ENCODE data around the gene C10orf71. TPM values are rescaled to one million over a fixed set of nuclear protein-coding genes. Genes with fewer than 3 reads are reported as not detected.

Gene C10orf71
- total RNA-seq, 1 experiment from 2014 or later: not detected

GRCh38 chr10:49360271-49361177, 61.6 kb downstream of the C10orf71 start (continued):
- no peak for TF ChIP-seq CTCF (IDR thresholded peaks at IDR 0.05 in 2 of 3, conservative IDR thresholded peaks at IDR 0.05 in 1 of 3; ENCODE audit: borderline replicate concordance in 1 of 3, insufficient read depth in 1 of 3, low read depth in 2 of 3, low read length in 2 of 3)

DNA sequence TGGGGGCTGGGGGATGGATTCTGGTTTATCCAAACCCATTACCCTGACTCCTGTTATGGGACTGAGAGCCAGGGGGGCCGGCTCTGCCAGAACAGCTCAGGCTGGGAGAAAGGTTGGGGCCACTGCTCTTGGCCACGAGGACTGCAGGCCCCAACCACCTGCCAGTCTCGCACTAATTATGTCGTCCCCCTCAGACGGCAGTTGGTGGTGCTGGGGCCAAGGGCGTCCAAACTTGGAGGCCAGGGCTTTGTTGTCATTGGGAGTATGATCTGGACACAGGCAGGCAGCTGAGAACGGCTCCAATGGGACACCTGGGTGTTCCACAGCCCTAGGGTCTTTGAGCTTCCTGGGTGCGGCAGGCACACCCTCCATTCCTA, 62.2 kb downstream of the C10orf71 start:
- ChIA-PET POLR2A (no interaction called here), RAD21 (ENCODE audit: low non-redundant PET in 1 of 2, low total read pairs in 2 of 2, uncharacterized antibody in 2 of 2, unreplicated experiment in 2 of 2) (no interaction called here), CTCF (no interaction called here)
- no peaks in the 10 kb centered on the region for H3K79me2 ChIP-seq (ENCODE audit: insufficient read depth, low read length)
- no peak overlapping the region for H3K4me3 ChIP-seq (replicated peaks in 1 of 2; ENCODE audit: low read depth in 1 of 2, low read length in 2 of 2)
- no peak overlapping the region for H3K4me2 ChIP-seq (ENCODE audit: low read length)
- no peaks in the 10 kb centered on the region for H3K9me2 ChIP-seq (ENCODE audit: insufficient read depth)
- ATAC-seq: no peak
- no peak overlapping the region for H2AFZ ChIP-seq (ENCODE audit: low read depth, low read length, poor library complexity, severe bottlenecking)
- TF ChIP-seq RAD21 (IDR thresholded peaks at IDR 0.05; ENCODE audit: low read depth): no peak
- no peak for TF ChIP-seq TCF7L2 (IDR thresholded peaks at IDR 0.05; ENCODE audit: borderline replicate concordance, extremely low read depth, insufficient read depth, insufficient read length)
- no peak for TF ChIP-seq ZNF274 (IDR thresholded peaks at IDR 0.05; ENCODE audit: low read depth, low read length)
- no peak for TF ChIP-seq POLR2A (IDR thresholded peaks at IDR 0.05; ENCODE audit: borderline replicate concordance, extremely low read depth, insufficient read depth, insufficient read length)
- no peak for TF ChIP-seq SRF (IDR thresholded peaks at IDR 0.05; ENCODE audit: low read depth)
- no peak for TF ChIP-seq ELF1 (IDR thresholded peaks at IDR 0.05; ENCODE audit: borderline replicate concordance, low read depth)
- TF ChIP-seq ZBTB33 (IDR thresholded peaks at IDR 0.05; ENCODE audit: extremely low read depth, insufficient replicate concordance, low read length): no peak
- intact Hi-C loops (cut with micrococcal nuclease): no loop called here
- no peak overlapping the region for H3K9ac ChIP-seq (ENCODE audit: low read length)
- H3K4me1 ChIP-seq (ENCODE audit: control insufficient read depth in 1 of 2, insufficient read depth in 2 of 2, low read length in 2 of 2): no peaks in the 10 kb centered on the region; a peak in 1 of 4 replicates
- DNase-seq (ENCODE audit: low read depth, low spot score): no peak
- H3K36me3 ChIP-seq (ENCODE audit: control insufficient read depth in 1 of 2, insufficient read depth in 2 of 2, low read length in 2 of 2): no peaks in the 10 kb centered on the region
- no peak overlapping the region for H3K27ac ChIP-seq (ENCODE audit: low read depth, low read length)
- H3K27me3 ChIP-seq (ENCODE audit: insufficient read depth, low read length): peaks cover 8% of the 10 kb centered on the region; the same call in 1 of the 2 replicates
- BruUV-seq (replicated peaks): no TSS peak
- H3K9me3 ChIP-seq (ENCODE audit: control insufficient read depth in 1 of 2, insufficient read depth in 1 of 2, low read depth in 1 of 2, low read length in 2 of 2): no peaks in the 10 kb centered on the region
- no peaks in the 10 kb centered on the region for H4K20me1 ChIP-seq (ENCODE audit: insufficient read depth)

Measured in HCT116 (cell line).